ENCODE data around the gene PDE8A.
"Not testable (repeated sequence)": the region's sequence is repeated elsewhere in the genome, so short reads cannot be mapped to it uniquely, and the experiment has no call there.

Gene PDE8A

DNA sequence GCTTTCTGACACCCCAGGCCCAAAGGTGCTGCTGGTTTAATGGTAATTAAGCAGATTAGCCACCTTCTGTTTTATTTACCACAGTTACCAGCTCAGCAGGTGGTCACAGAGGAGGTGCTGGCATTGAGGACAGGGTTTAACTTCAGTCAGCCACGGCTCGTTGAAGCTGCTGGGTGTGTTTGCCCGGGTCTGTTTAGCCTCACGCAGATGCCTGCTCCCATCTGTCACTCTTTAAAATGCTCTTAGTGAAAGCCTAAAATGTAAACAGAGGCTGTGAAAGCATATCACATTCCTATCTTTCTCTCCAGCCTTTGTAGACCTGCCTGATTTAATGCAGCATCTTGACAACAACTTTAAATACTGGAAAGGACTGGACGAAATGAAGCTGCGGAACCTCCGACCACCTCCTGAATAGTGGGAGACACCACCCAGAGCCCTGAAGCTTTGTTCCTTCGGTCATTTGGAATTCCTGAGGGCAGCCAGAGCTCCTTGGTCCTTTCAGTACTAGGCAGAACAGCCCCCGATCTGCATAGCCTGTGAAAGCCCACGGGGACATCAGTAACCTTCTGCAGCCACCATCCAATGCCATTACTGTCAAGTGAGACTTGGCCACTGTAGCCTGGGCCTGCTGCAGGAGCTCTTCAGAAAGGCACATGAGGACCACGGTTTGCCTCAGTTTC, 156.0 kb downstream of the PDE8A start:
- DNase-seq = no peak

DNA sequence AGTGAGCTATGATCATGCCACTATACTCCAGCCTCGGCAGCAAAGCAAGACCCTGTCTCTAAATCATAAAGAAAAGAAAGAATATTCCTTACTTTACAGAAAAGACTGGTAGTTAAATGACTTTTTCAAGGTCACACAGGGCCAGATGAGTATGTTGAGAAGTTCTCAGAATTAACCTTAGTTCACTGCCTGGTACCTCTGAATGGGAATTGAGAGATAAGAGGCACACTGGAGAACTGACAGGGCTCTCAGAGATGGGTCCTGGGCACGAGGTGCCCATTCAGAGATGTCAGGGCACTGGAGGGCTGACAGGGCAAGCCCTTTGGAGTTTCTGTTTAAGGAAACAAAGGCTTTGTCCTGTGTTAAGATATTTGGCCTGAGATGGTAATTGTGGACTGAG, 157.7 kb downstream of the PDE8A start:
- DNase-seq = no peak

GRCh38 chr15:85141726-85142125, 160.1 kb downstream of the PDE8A start:
- no peak for DNase-seq

GRCh38 chr15:85142312-85142711, 160.7 kb downstream of the PDE8A start:
- DNase-seq = no peak

- DNase-seq = no peak
Measured at GRCh38 chr15:85149465-85150129, 167.9 kb downstream of the PDE8A start.

DNA sequence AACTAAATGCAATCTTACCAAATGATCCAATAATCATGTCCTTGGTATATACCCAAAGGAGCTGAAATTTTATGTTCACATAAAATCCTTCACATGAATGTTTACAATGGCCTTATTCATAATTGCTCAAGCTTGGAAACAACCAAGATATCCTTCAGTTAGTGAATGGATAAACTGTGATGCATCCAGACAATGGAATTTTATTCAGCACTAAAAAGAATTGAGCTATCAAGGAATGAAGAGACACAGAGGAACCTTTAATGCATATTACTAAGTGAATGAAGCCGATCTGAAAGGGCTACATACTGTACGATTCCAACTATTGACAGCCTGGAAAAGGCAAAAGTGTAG, 168.4 kb downstream of the PDE8A start:
- DNase-seq = no peak

GRCh38 chr15:85151145-85151544, 169.5 kb downstream of the PDE8A start:
- no peak for DNase-seq

- DNase-seq = no peak
Measured at GRCh38 chr15:85151861-85152260, 170.2 kb downstream of the PDE8A start.

GRCh38 chr15:85154061-85154460, 172.4 kb downstream of the PDE8A start:
- DNase-seq = no peak

- no peak for DNase-seq
Measured at GRCh38 chr15:85155360-85155759, 173.7 kb downstream of the PDE8A start.

- no peak for DNase-seq
Measured at GRCh38 chr15:85155857-85156256, 174.2 kb downstream of the PDE8A start.

DNA sequence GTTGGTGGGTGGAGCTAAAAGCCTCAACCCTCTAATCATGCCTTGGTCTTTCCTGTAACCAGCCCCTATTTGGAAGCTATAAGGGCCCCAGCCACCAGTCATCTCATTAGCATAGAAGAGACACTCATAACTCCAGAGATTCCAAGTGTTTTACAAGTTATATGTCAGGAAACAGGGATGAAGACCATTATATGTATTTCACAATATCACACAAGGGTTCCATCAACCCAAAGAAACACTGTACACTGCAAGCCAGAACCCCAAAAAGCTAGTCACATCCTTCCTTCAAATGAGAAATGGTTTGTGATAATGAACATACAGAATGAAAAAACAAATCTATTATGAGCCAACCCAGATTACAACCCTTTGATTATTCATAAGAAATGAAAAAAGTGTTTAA, 175.7 kb downstream of the PDE8A start:
- DNase-seq = no peak

- DNase-seq = no peak
Measured at GRCh38 chr15:85162237-85162636, 180.6 kb downstream of the PDE8A start.

DNA sequence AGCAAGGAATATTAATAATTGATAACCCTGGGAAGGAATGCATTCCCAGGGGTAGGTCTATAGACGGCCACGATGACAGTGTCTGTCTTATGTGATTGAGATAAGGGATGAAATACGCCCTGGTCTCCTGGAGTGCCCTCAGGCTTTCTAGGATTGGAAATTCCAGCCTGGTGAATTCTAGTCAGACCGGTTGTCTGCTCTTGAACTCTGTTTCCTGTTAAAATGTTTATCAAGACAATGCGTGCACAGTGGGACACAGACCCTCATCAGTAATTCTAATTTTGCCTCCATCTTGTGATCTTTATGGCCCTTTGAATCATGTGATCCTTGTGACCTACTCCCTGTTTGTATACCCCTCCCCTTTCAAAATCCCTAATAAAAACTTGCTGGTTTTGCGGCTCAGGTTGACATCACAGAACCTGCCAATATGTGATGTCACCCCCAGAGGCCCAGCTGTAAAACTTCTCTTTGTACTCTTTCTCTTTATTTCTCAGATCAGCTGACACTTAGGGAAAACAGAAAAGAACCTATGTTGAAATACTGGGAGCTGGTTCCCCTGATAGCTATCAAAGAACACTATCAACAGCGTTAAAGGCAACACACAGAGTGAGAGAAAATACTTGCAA, 183.3 kb downstream of the PDE8A start:
- no peak for DNase-seq

- no peak for DNase-seq
Measured at GRCh38 chr15:85167568-85167967, 185.9 kb downstream of the PDE8A start.

DNA sequence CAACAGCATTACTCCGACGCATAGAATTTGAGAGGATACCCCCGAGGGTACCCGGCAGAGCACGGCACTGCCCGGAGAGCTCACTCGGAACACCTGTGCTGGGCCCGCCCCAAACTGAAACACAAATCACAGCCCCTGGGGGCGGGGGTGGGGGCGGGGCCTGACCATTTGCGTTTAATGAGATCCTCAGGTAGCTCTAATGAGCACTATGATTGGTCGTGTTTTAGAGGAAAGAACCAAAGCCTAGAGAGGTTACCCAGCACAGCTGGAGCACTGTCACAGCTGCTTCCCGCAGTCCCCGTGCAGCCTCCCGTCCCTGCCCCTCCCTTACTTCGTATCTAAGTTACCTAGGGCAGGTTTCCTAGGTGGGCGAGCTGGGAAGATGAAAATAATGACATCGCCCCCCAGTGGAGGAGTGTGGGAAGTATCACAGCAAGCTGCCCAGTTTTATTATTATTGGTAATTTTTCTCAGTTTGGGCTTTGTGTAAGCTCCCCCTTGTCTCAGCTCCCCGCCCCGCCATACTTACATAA, 187.1 kb downstream of the PDE8A start:
- no peak for DNase-seq

GRCh38 chr15:85171736-85172135, 190.1 kb downstream of the PDE8A start:
- no peak for DNase-seq

GRCh38 chr15:85172846-85173490, 191.3 kb downstream of the PDE8A start:
- DNase-seq = no peak

- not testable (repeated sequence) for DNase-seq
Measured at GRCh38 chr15:85173630-85174029, 192.0 kb downstream of the PDE8A start.

- DNase-seq = no peak
Measured at GRCh38 chr15:85174521-85174920, 192.9 kb downstream of the PDE8A start.

DNA sequence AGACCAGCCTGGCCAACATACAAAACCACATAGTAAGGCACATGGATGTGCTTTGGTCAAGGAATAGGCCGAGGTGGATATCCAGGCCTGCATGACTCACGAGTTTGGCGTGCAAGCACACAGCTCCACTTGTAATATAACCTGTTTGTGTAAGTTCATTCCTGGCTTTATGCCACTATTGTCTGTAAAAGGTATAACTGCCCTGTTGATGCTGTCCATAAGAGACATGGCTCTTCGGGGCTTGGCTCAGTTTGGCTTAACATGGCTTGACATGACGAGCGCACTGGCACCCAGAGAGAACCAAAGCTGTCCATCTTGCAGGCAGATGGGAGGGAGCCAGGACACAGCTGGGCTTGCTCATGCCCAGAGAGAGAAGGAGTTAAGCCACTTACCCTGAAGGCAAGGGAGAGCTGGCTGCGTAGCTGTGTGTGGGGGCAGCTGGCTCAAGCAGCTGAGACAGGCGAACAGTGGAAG, 195.4 kb downstream of the PDE8A start:
- DNase-seq = not testable (repeated sequence)

DNA sequence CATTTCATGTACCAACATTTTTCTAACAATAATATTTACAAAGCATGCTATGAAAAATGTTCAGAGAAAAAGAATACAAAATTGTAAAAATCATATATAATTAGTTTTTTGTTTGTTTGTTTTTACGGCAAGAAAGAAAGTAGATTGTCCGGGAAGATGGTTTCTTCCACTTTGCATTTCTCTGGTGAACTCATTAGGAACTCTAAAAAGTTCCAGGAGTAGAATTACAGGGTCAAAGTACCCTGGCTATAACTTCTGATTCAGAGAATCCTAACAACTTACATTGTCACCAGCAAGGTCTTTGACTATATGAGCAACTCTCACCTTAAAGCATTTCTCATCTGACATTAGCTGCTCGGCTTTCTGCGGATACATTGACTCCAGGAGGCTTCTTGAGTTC, 196.7 kb downstream of the PDE8A start:
- no peak for DNase-seq

- no peak for DNase-seq
Measured at GRCh38 chr15:85179700-85180099, 198.0 kb downstream of the PDE8A start.

Data from right forelimb (tissue), 1 donor.